DND-41 (cell line): ENCODE data around the gene MS4A15.

Experiments
- CTCF ChIP-seq: IDR thresholded peaks from 2 replicates; pipeline ENCODE4 v1.5.1; 2012; ENCODE audit warnings: borderline replicate concordance, low read length, moderate library complexity, mild to moderate bottlenecking; ENCODE audit not compliant: poor library complexity, severe bottlenecking; ENCODE audit errors: extremely low read depth
- EZH2 ChIP-seq: IDR thresholded peaks from 3 replicates; pipeline ENCODE4 v1.6.1; 2012; ENCODE audit warnings: borderline replicate concordance, low read depth, mild to moderate bottlenecking, moderate library complexity, low read length, inconsistent platforms; ENCODE audit not compliant: severe bottlenecking

GRCh38 chr11:60765355-60765754, 8.7 kb downstream of the MS4A15 start:
- TF ChIP-seq CTCF (no peak), EZH2 (no peak)
